Measurements from ENCODE around the gene PANX2.
A peak's percentile ranks its signal among the peaks of the same experiment; 100 is the strongest.

Gene PANX2

DNA sequence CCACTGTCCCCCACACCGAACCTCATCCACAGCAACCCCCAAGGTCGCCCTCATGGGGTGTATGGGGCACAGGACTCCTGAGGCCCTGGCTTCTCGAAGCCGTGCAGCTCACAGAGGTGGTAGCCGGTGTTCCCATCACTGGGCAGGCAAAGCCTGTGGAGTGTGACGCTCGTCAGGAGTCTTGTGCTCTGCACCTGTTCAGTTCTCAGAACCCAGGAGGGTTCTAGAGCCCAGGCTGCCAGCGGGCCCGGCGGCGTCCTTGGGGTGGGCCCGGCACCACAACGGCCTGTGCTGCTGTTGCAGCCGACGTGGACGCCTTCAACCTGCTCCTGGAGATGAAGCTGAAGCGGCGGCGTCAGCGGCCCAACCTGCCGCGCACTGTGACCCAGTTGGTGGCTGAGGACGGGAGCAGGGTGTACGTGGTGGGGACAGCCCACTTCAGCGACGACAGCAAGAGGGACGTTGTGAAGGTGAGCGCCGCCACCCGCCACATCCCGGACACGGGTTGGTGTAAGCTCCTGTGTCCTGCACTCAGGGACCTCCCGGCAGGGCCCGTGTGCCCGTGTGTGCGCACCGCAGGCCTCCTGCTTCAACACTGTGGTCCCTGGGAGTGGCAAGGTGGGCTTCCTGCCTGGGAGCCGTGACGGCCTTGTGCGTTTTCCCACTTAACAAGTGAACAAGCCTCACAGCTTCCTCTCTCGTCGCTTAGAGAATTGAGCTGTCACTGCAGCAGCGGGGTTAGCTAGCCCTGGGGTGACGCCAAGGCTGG lies 23.7 kb downstream of the PANX2 start:
- Histone ChIP-seq H3K36me3 (ENCODE audit: control insufficient read depth in 1 of 2, insufficient read depth in 2 of 2, low read depth in 1 of 2, low read length in 2 of 2) (peaks cover 25 to 73% of the 10 kb centered on the region in 2 experiments), H2AK5ac (ENCODE audit: low read length, severe bottlenecking) (no peak overlapping the region), H3K18ac (ENCODE audit: low read depth in 1 of 2, low read length in 2 of 2) (no peak overlapping the region), H3K79me1 (replicated peaks; ENCODE audit: low read length, poor library complexity, severe bottlenecking) (peaks cover 34% of the 10 kb centered on the region), H3K4me1 (ENCODE audit: control insufficient read depth, insufficient read depth, low read depth, low read length) (peaks cover 40% of the 10 kb centered on the region), H2BK5ac (ENCODE audit: low read depth, low read length, poor library complexity, severe bottlenecking) (no peak overlapping the region), H3K4me2 (ENCODE audit: low read length, poor library complexity, severe bottlenecking) (no peak overlapping the region), H4K91ac (ENCODE audit: low read length) (no peak overlapping the region), H3K27me3 (ENCODE audit: control insufficient read depth in 1 of 2, insufficient read depth in 1 of 2, low read length in 2 of 2) (no peaks in the 10 kb centered on the region), H3K9me3 (ENCODE audit: control insufficient read depth, low read length) (no peaks in the 10 kb centered on the region), H3K4ac (ENCODE audit: low read depth in 1 of 2, low read length in 2 of 2) (no peak overlapping the region), H2BK12ac (ENCODE audit: low read length in 2 of 2) (no peak overlapping the region), H3K23ac (ENCODE audit: low read length in 2 of 2) (no peak overlapping the region), H3K27ac (ENCODE audit: low read length, poor library complexity, severe bottlenecking) (no peak overlapping the region), H4K8ac (ENCODE audit: low read length) (peak overlapping the region; percentile 4), H3K4me3 (ENCODE audit: insufficient read depth in 1 of 2, low read depth in 1 of 2, low read length in 2 of 2) (no peak overlapping the region), H3K9ac (ENCODE audit: low read length) (no peak overlapping the region), H2BK15ac (ENCODE audit: low read depth, poor library complexity, severe bottlenecking) (no peak overlapping the region), H2BK120ac (ENCODE audit: low read depth, low read length) (no peak overlapping the region), H3K14ac (ENCODE audit: low read length in 2 of 2) (no peak overlapping the region), H2AFZ (ENCODE audit: low read depth, low read length) (no peak overlapping the region)
- no peak for DNase-seq
- WGBS = 98% methylated on average over 44 of the region's 44 CpGs

DNA sequence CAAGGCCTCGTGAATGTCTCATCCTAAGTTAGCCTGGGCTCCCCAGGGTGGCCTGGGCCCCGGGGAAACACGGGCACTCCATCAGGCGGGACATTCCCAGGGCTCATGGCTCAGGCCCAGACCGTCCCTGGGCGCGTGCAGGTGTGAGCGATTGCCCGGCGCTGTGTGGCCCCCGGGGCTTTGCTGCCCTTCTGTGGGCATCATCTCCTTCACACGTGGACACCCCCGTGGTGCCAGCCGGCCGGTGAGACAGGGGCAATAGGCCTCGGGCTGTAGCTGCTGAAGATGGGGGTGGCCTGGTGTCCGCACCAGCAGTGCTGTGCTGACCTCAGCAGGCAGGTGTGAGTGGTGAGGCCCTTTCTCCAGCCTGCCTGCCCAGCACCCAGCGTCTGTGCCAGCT lies 25.7 kb downstream of the PANX2 start:
- no peak overlapping the region for H2AFZ ChIP-seq (ENCODE audit: low read depth, low read length)
- WGBS = 97% methylated on average over 18 of the region's 18 CpGs
- H3K36me3 ChIP-seq (ENCODE audit: control insufficient read depth in 1 of 2, insufficient read depth in 2 of 2, low read depth in 1 of 2, low read length in 2 of 2) = peaks cover 25 to 75% of the 10 kb centered on the region in 2 experiments
- no peak overlapping the region for H3K18ac ChIP-seq (ENCODE audit: low read depth in 1 of 2, low read length in 2 of 2)
- no peak overlapping the region for H2BK5ac ChIP-seq (ENCODE audit: low read depth, low read length, poor library complexity, severe bottlenecking)
- H4K8ac ChIP-seq (ENCODE audit: low read length) = no peak overlapping the region
- H3K9me3 ChIP-seq (ENCODE audit: control insufficient read depth, low read length) = no peaks in the 10 kb centered on the region
- no peak overlapping the region for H3K4me3 ChIP-seq (ENCODE audit: insufficient read depth in 1 of 2, low read depth in 1 of 2, low read length in 2 of 2)
- H3K9ac ChIP-seq (ENCODE audit: low read length) = no peak overlapping the region
- no peak overlapping the region for H2BK15ac ChIP-seq (ENCODE audit: low read depth, poor library complexity, severe bottlenecking)
- no peak overlapping the region for H3K4me2 ChIP-seq (ENCODE audit: low read length, poor library complexity, severe bottlenecking)
- no peak overlapping the region for H2BK120ac ChIP-seq (ENCODE audit: low read depth, low read length)
- H3K4me1 ChIP-seq (ENCODE audit: control insufficient read depth, insufficient read depth, low read depth, low read length) = peaks cover 26% of the 10 kb centered on the region
- H3K27me3 ChIP-seq (ENCODE audit: control insufficient read depth in 1 of 2, insufficient read depth in 1 of 2, low read length in 2 of 2) = no peaks in the 10 kb centered on the region
- H3K14ac ChIP-seq (ENCODE audit: low read length in 2 of 2) = no peak overlapping the region
- no peak overlapping the region for H3K23ac ChIP-seq (ENCODE audit: low read length in 2 of 2)
- no peak overlapping the region for H3K4ac ChIP-seq (ENCODE audit: low read depth in 1 of 2, low read length in 2 of 2)
- H2BK12ac ChIP-seq (ENCODE audit: low read length in 2 of 2) = no peak overlapping the region
- peak overlapping the region; percentile 25 for H4K91ac ChIP-seq (ENCODE audit: low read length)
- no peak for DNase-seq
- no peak overlapping the region for H2AK5ac ChIP-seq (ENCODE audit: low read length, severe bottlenecking)
- no peak overlapping the region for H3K27ac ChIP-seq (ENCODE audit: low read length, poor library complexity, severe bottlenecking)
- peaks cover 33% of the 10 kb centered on the region for H3K79me1 ChIP-seq (replicated peaks; ENCODE audit: low read length, poor library complexity, severe bottlenecking)

DNA sequence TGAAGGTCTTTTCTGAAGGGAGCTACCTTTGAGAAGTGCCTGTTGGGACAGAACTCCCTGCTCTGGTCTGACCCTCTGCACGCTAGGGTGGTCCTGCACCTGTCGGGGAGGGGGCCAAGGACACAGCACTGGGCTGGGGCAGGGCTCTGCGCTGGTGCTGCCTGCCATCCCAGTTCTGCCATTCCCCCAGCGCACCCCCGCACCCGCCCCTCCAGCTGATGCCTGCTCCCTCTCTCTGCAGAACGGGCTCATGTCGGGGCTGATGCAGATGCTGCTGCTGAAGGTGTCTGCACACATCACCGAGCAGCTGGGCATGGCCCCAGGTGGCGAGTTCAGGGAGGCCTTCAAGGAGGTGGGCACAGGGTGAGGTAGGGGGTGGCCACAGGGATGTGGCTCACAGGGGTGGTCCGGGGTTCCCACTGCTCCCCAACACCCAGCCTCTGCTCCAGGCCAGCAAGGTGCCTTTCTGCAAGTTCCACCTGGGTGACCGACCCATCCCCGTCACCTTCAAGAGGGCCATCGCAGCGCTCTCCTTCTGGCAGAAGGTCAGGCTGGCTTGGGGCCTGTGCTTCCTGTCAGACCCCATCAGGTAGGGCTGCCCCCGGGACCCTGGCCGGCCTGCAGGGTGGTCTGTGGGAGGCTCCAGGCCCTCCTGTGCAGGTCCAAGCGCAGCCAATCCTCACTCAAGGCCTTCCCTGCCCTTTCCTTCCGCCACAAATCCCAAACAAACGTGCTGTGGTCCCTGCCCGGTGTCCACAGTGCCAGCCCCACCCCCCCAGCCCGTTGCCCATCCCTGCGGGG lies 26.7 kb downstream of the PANX2 start:
- Histone ChIP-seq H3K27me3 (ENCODE audit: control insufficient read depth in 1 of 2, insufficient read depth in 1 of 2, low read length in 2 of 2) (no peaks in the 10 kb centered on the region), H3K9ac (ENCODE audit: low read length) (no peak overlapping the region), H4K8ac (ENCODE audit: low read length) (no peak overlapping the region), H3K14ac (ENCODE audit: low read length in 2 of 2) (no peak overlapping the region), H2AK5ac (ENCODE audit: low read length, severe bottlenecking) (no peak overlapping the region), H3K4me3 (ENCODE audit: insufficient read depth in 1 of 2, low read depth in 1 of 2, low read length in 2 of 2) (no peak overlapping the region), H2AFZ (ENCODE audit: low read depth, low read length) (no peak overlapping the region), H3K36me3 (ENCODE audit: control insufficient read depth in 1 of 2, insufficient read depth in 2 of 2, low read depth in 1 of 2, low read length in 2 of 2) (peaks cover 25 to 70% of the 10 kb centered on the region in 2 experiments), H2BK5ac (ENCODE audit: low read depth, low read length, poor library complexity, severe bottlenecking) (no peak overlapping the region), H3K18ac (ENCODE audit: low read depth in 1 of 2, low read length in 2 of 2) (no peak overlapping the region), H2BK12ac (ENCODE audit: low read length in 2 of 2) (no peak overlapping the region), H3K79me1 (replicated peaks; ENCODE audit: low read length, poor library complexity, severe bottlenecking) (peaks cover 38% of the 10 kb centered on the region), H2BK15ac (ENCODE audit: low read depth, poor library complexity, severe bottlenecking) (no peak overlapping the region), H3K23ac (ENCODE audit: low read length in 2 of 2) (no peak overlapping the region), H3K27ac (ENCODE audit: low read length, poor library complexity, severe bottlenecking) (no peak overlapping the region), H3K4me1 (ENCODE audit: control insufficient read depth, insufficient read depth, low read depth, low read length) (peaks cover 24% of the 10 kb centered on the region), H3K9me3 (ENCODE audit: control insufficient read depth, low read length) (no peaks in the 10 kb centered on the region), H3K4me2 (ENCODE audit: low read length, poor library complexity, severe bottlenecking) (no peak overlapping the region), H2BK120ac (ENCODE audit: low read depth, low read length) (no peak overlapping the region), H3K4ac (ENCODE audit: low read depth in 1 of 2, low read length in 2 of 2) (no peak overlapping the region), H4K91ac (ENCODE audit: low read length) (no peak overlapping the region)
- WGBS = 91% methylated on average over 23 of the region's 23 CpGs
- no peak for DNase-seq

- H4K91ac ChIP-seq (ENCODE audit: low read length) = peak overlapping the region; percentile 6
- peaks cover 26 to 62% of the 10 kb centered on the region in 2 experiments for H3K36me3 ChIP-seq (ENCODE audit: control insufficient read depth in 1 of 2, insufficient read depth in 2 of 2, low read depth in 1 of 2, low read length in 2 of 2)
- no peak overlapping the region for H3K14ac ChIP-seq (ENCODE audit: low read length in 2 of 2)
- H3K4me1 ChIP-seq (ENCODE audit: control insufficient read depth, insufficient read depth, low read depth, low read length) = peaks cover 21% of the 10 kb centered on the region
- H3K18ac ChIP-seq (ENCODE audit: low read depth in 1 of 2, low read length in 2 of 2) = no peak overlapping the region
- no peak overlapping the region for H3K27ac ChIP-seq (ENCODE audit: low read length, poor library complexity, severe bottlenecking)
- H2AFZ ChIP-seq (ENCODE audit: low read depth, low read length) = no peak overlapping the region
- DNase-seq = no peak
- WGBS = 96% methylated on average over 58 of the region's 61 CpGs
- no peak overlapping the region for H2BK5ac ChIP-seq (ENCODE audit: low read depth, low read length, poor library complexity, severe bottlenecking)
- peaks cover 34% of the 10 kb centered on the region for H3K79me1 ChIP-seq (replicated peaks; ENCODE audit: low read length, poor library complexity, severe bottlenecking)
- no peaks in the 10 kb centered on the region for H3K27me3 ChIP-seq (ENCODE audit: control insufficient read depth in 1 of 2, insufficient read depth in 1 of 2, low read length in 2 of 2)
- no peak overlapping the region for H3K4me2 ChIP-seq (ENCODE audit: low read length, poor library complexity, severe bottlenecking)
- no peak overlapping the region for H4K8ac ChIP-seq (ENCODE audit: low read length)
- no peak overlapping the region for H3K4me3 ChIP-seq (ENCODE audit: insufficient read depth in 1 of 2, low read depth in 1 of 2, low read length in 2 of 2)
- H3K4ac ChIP-seq (ENCODE audit: low read depth in 1 of 2, low read length in 2 of 2) = no peak overlapping the region
- H3K9ac ChIP-seq (ENCODE audit: low read length) = no peak overlapping the region
- no peak overlapping the region for H2BK12ac ChIP-seq (ENCODE audit: low read length in 2 of 2)
- no peak overlapping the region for H2AK5ac ChIP-seq (ENCODE audit: low read length, severe bottlenecking)
- H2BK15ac ChIP-seq (ENCODE audit: low read depth, poor library complexity, severe bottlenecking) = no peak overlapping the region
- no peak overlapping the region for H3K23ac ChIP-seq (ENCODE audit: low read length in 2 of 2)
- H3K9me3 ChIP-seq (ENCODE audit: control insufficient read depth, low read length) = no peaks in the 10 kb centered on the region
- H2BK120ac ChIP-seq (ENCODE audit: low read depth, low read length) = no peak overlapping the region
These were observed 27.5 kb downstream of the PANX2 start for GRCh38 chr22:50197856-50198623.
